GM19025 (cell line): Measurements from ENCODE around the gene CNPY1.

Source experiments
- ATAC-seq: cut with Tn5 transposase; IDR thresholded peaks from one replicate; pipeline ENCODE4 v1.9.1; 2021; ENCODE audit warnings: mild to moderate bottlenecking, low read depth, moderate library complexity; ENCODE audit not compliant: unreplicated experiment

CNPY1 gene

GRCh38 chr7:155560196-155560885 lies 14.0 kb upstream of the CNPY1 start:
- ATAC-seq: no peak

GRCh38 chr7:155559519-155560108 lies 13.3 kb upstream of the CNPY1 start:
- no peak for ATAC-seq

GRCh38 chr7:155558961-155559360 lies 12.6 kb upstream of the CNPY1 start:
- no peak for ATAC-seq

GRCh38 chr7:155558351-155558750 lies 12.0 kb upstream of the CNPY1 start:
- ATAC-seq: no peak

- ATAC-seq: no peak
Measured at GRCh38 chr7:155557778-155558177, 11.4 kb upstream of the CNPY1 start.

- ATAC-seq: no peak
Measured at GRCh38 chr7:155556763-155557162, 10.4 kb upstream of the CNPY1 start.

GRCh38 chr7:155555116-155555695 lies 8.8 kb upstream of the CNPY1 start:
- no peak for ATAC-seq

- no peak for ATAC-seq
Measured at GRCh38 chr7:155553871-155554270, 7.5 kb upstream of the CNPY1 start.

GRCh38 chr7:155551785-155552611 lies 5.6 kb upstream of the CNPY1 start:
- ATAC-seq: no peak

- no peak for ATAC-seq
Measured at GRCh38 chr7:155550916-155551315, 4.6 kb upstream of the CNPY1 start.

- no peak for ATAC-seq
Measured at GRCh38 chr7:155549226-155549625, 2.9 kb upstream of the CNPY1 start.

GRCh38 chr7:155547161-155547791 lies 917 bp upstream of the CNPY1 start:
- no peak for ATAC-seq

- no peak for ATAC-seq
Measured at GRCh38 chr7:155545348-155545747, 1.0 kb downstream of the CNPY1 start.

GRCh38 chr7:155544485-155544884 lies 1.9 kb downstream of the CNPY1 start:
- no peak for ATAC-seq

GRCh38 chr7:155543926-155544325 lies 2.4 kb downstream of the CNPY1 start:
- no peak for ATAC-seq

- ATAC-seq: no peak
Measured at GRCh38 chr7:155543011-155543876, 3.1 kb downstream of the CNPY1 start.

- ATAC-seq: no peak
Measured at GRCh38 chr7:155541986-155542675, 4.2 kb downstream of the CNPY1 start.

GRCh38 chr7:155540553-155540952 lies 5.8 kb downstream of the CNPY1 start:
- no peak for ATAC-seq

- no peak for ATAC-seq
Measured at GRCh38 chr7:155538293-155538692, 8.1 kb downstream of the CNPY1 start.
